ENCODE measurements around the gene RBBP7. TPM values are rescaled to one million over a fixed set of nuclear protein-coding genes. Genes with fewer than 3 reads are reported as not detected.
A peak's percentile ranks its signal among the peaks of the same experiment; 100 is the strongest.

The RBBP7 gene
- total and polyA plus RNA-seq, 3 donors from 2014 or later, result 206 to 375 (median 311) TPM

DNA sequence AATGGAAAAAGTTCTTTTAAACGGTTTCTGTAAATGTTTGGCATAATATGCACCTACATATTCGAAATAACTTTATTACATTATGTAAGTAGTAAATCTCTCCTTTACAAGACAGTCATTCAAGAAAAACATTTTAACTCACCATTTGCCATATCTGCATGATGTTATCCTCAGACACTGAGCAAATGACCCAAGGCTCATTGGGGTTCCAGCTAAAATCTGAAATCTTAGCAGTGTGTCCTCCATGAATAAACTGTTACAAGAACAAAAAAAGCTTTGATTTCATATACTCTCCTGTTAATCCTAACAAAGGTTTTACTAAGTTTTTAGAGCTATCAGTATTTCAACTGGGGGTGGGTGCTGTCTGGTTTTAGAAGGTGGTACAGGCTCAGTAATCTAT, 24.5 kb downstream of the RBBP7 start:
- no peaks in the 10 kb centered on the region for H3K4me1 ChIP-seq
- no peak overlapping the region for H3K4me3 ChIP-seq
- 70 to 71% methylated on average over 2 of the region's 2 CpGs for WGBS, 2 donors
- H3K27me3 ChIP-seq, result no peaks in the 10 kb centered on the region
- no peaks in the 10 kb centered on the region for H3K9me3 ChIP-seq
- H3K27ac ChIP-seq, result no peak overlapping the region
- no peak for TF ChIP-seq POLR2A (IDR thresholded peaks at IDR 0.05)
- no peak for TF ChIP-seq CTCF (IDR thresholded peaks at IDR 0.05)
- DNase-seq, result no peak
- H3K36me3 ChIP-seq (ENCODE audit: low read depth, missing control alignments), result no peaks in the 10 kb centered on the region
- intact Hi-C loops (cut with DNase I; ENCODE audit: low total_unique reads), result no loop called here

DNA sequence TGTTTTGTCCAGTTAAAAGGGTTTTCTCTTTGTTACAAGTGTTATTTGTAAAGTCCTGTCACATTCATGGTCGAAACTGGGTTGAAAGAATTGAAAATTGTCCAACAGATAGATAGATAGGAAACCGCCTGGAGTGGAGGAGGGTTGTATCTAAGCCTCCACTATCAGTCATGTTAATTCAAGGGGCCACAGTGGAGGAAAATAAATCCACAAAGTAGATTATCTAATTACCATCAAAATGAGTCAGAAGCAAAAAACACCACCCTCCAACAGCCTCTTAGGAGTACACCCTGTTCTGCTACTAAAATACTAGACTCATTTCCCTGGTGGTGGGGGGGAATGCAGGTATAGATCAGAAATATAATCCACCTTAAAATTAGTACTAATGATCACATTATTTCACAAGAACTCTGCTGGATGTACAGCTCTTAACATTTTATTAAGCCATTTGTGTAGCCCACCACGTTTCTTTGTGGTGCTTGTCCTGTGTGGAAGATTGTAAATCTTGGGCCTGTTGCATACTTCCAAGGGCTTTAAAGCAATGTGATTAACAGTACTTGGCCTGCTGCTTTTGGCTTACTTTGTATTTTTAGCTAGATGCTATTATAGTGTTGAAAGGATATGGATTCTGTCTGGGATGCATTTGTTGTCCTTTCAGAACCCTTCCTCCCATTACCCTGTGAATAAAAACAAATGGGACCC, 26.8 kb downstream of the RBBP7 start:
- intact Hi-C loops (cut with DNase I; ENCODE audit: low total_unique reads), result no loop called here
- Histone ChIP-seq H3K27me3 (no peaks in the 10 kb centered on the region), H3K27ac (no peak overlapping the region), H3K4me3 (no peak overlapping the region), H3K36me3 (ENCODE audit: low read depth, missing control alignments) (no peaks in the 10 kb centered on the region), H3K9me3 (no peaks in the 10 kb centered on the region), H3K4me1 (no peaks in the 10 kb centered on the region)
- TF ChIP-seq POLR2A (IDR thresholded peaks at IDR 0.05) (no peak), CTCF (IDR thresholded peaks at IDR 0.05) (no peak)
- DNase-seq, result no peak
- WGBS, 2 donors, result 51 to 65% methylated on average over 3 of the region's 3 CpGs

- intact Hi-C loops (cut with DNase I; ENCODE audit: low total_unique reads), result no loop called here
Observed at GRCh38 chrX:16842684-16843083, 27.5 kb downstream of the RBBP7 start.

GRCh38 chrX:16839852-16840460, 30.2 kb downstream of the RBBP7 start:
- 62 to 66% methylated on average over 5 to 14 of the region's 14 CpGs for WGBS, 2 donors
- Histone ChIP-seq H3K4me1 (no peaks in the 10 kb centered on the region), H3K9me3 (no peaks in the 10 kb centered on the region), H3K27ac (no peak overlapping the region), H3K27me3 (no peaks in the 10 kb centered on the region), H3K4me3 (no peak overlapping the region), H3K36me3 (ENCODE audit: low read depth, missing control alignments) (no peaks in the 10 kb centered on the region)
- TF ChIP-seq POLR2A (IDR thresholded peaks at IDR 0.05), result no peak
- no peak for DNase-seq
- intact Hi-C loops (cut with DNase I; ENCODE audit: low total_unique reads), result no loop called here

More at GRCh38 chrX:16842684-16843083, 27.5 kb downstream of the RBBP7 start:
- 46 to 71% methylated on average over 3 of the region's 3 CpGs for WGBS, 2 donors
- Histone ChIP-seq H3K9me3 (no peaks in the 10 kb centered on the region), H3K4me1 (no peaks in the 10 kb centered on the region), H3K36me3 (ENCODE audit: low read depth, missing control alignments) (no peaks in the 10 kb centered on the region), H3K4me3 (no peak overlapping the region), H3K27me3 (no peaks in the 10 kb centered on the region), H3K27ac (no peak overlapping the region)
- no peak for DNase-seq
- no peak for TF ChIP-seq POLR2A (IDR thresholded peaks at IDR 0.05)
- TF ChIP-seq CTCF (IDR thresholded peaks at IDR 0.05), result no peak

- Histone ChIP-seq H3K4me3 (no peak overlapping the region), H3K9me3 (no peaks in the 10 kb centered on the region), H3K36me3 (ENCODE audit: low read depth, missing control alignments) (no peaks in the 10 kb centered on the region), H3K4me1 (no peaks in the 10 kb centered on the region), H3K27ac (peak overlapping the region in 1 of 2 donors; percentile 25), H3K27me3 (no peaks in the 10 kb centered on the region)
- WGBS, 2 donors, result 34 to 46% methylated on average over 4 to 5 of the region's 5 CpGs
- no peak for DNase-seq
- TF ChIP-seq CTCF (IDR thresholded peaks at IDR 0.05) (no peak), POLR2A (IDR thresholded peaks at IDR 0.05) (no peak)
- intact Hi-C loops (cut with DNase I; ENCODE audit: low total_unique reads), result no loop called here
Observed at GRCh38 chrX:16839219-16839851, 30.8 kb downstream of the RBBP7 start.
